HepG2 (cell line): ENCODE results near the gene MYO15A. TPM values are rescaled to one million over a fixed set of nuclear protein-coding genes. Genes with fewer than 3 reads are reported as not detected.
A peak's percentile ranks its signal among the peaks of the same experiment; 100 is the strongest.

Experiments
- ATAC-seq: fragments of 200-7000 bp; cut with Tn5 transposase; 3 replicates; pipeline ENCODE4 v1.9.1; 2020; ENCODE audit warnings: mild to moderate bottlenecking, moderate library complexity
- BruUV-seq: library from RNA; stranded (reverse); fragments of 400-500 nt; replicated peaks from 2 replicates; lab custom pipeline; 2021; lab: Mats Ljungman, UMichigan
- CTCF ChIA-PET: fragments of 300-600 bp; formaldehyde crosslinking; extraction: SDS; loops from one replicate; lab custom pipeline; 2021; ENCODE audit warnings: low total read pairs, inconsistent platforms, low intra/inter-chr PET ratio; lab: Yijun Ruan, JAX
- POLR2A ChIA-PET: fragments of 350-600 bp; sonication (Branson Sonifier 250); formaldehyde crosslinking; loops from one replicate; lab custom pipeline; 2020; ENCODE audit warnings: antibody characterized with exemption, inconsistent platforms; lab: Yijun Ruan, JAX
- DNase-seq: peaks from one replicate; pipeline ENCODE4 v3.0.0-alpha.2; 2015; ENCODE audit warnings: low spot score
- FAIRE-seq: peaks from 3 replicates; lab custom pipeline; 2011; peaks lifted over from hg19 to GRCh38; lab: Jason Lieb, UNC
- H2AFZ ChIP-seq: one replicate; pipeline ENCODE4 v1.6.1; 2011; ENCODE audit warnings: low read length, inconsistent platforms
- H3K27ac ChIP-seq: fragments of 300-600 bp; 3 replicates; pipeline ENCODE4 v1.8.0; 2011; ENCODE audit warnings: mixed run types, mild to moderate bottlenecking, mixed read lengths, low read length, inconsistent platforms; ENCODE audit not compliant: insufficient read depth; ENCODE audit errors: extremely low read length
- H3K27me3 ChIP-seq, 2 experiments: fragments of 200-600 bp in 1 of 2; 2 replicates in 1 of 2; 3 replicates in 1 of 2; pipeline versions ENCODE4 v1.6.0 to v1.8.0; 2011; ENCODE audit warnings: low read length in 2 of 2, mild to moderate bottlenecking in 2 of 2, moderate library complexity in 2 of 2, inconsistent platforms in 1 of 2; ENCODE audit not compliant: insufficient read depth in 2 of 2, control insufficient read depth in 1 of 2
- H3K36me3 ChIP-seq, 2 experiments: fragments of 200-600 bp in 1 of 2; replicated peaks in 1 of 2; 2 replicates in 1 of 2; 3 replicates in 1 of 2; pipeline versions ENCODE4 v1.5.1 to v1.8.0; 2011; ENCODE audit warnings: low read length in 2 of 2, inconsistent platforms in 1 of 2; ENCODE audit not compliant: insufficient read depth in 2 of 2, control insufficient read depth in 1 of 2
- H3K4me1 ChIP-seq: 2 replicates; pipeline ENCODE4 v1.5.1; 2012; ENCODE audit warnings: low read length, inconsistent platforms; ENCODE audit not compliant: insufficient read depth
- H3K4me2 ChIP-seq: 2 replicates; pipeline ENCODE4 v1.6.0; 2011; ENCODE audit warnings: low read depth, low read length, inconsistent platforms
- H3K4me3 ChIP-seq, 3 experiments: fragments of 200-600 bp in 1 of 3; sonication (generic), shearing (Covaris generic) in 1 of 3; replicated peaks in 1 of 3; 2 replicates each; pipeline ENCODE4 v1.5.1; 2011 to 2016; ENCODE audit warnings: low read length in 3 of 3, inconsistent platforms in 2 of 3, low read depth in 2 of 3, mild to moderate bottlenecking in 2 of 3, control low read depth in 1 of 3, mixed read lengths in 1 of 3; ENCODE audit not compliant: insufficient read depth in 1 of 3
- H3K79me2 ChIP-seq: one replicate; pipeline ENCODE4 v1.6.1; 2011; ENCODE audit warnings: low read length, inconsistent platforms; ENCODE audit not compliant: insufficient read depth
- H3K9ac ChIP-seq: 2 replicates; pipeline ENCODE4 v1.6.0; 2011; ENCODE audit warnings: mild to moderate bottlenecking, low read depth, low read length, inconsistent platforms; ENCODE audit not compliant: insufficient read depth
- H3K9me3 ChIP-seq: 2 replicates; pipeline ENCODE4 v1.5.1; 2012; ENCODE audit warnings: mild to moderate bottlenecking, low read length
- H4K20me1 ChIP-seq: 2 replicates; pipeline ENCODE4 v1.6.0; 2011; ENCODE audit warnings: inconsistent platforms, mild to moderate bottlenecking, low read length, moderate library complexity; ENCODE audit not compliant: insufficient read depth
- AGO2 ChIP-seq: fragments of 200-400 bp; formaldehyde crosslinking; optimal IDR thresholded peaks from 2 replicates; pipeline ENCODE3; 2017; ENCODE audit warnings: mild to moderate bottlenecking, low read depth, low read length, moderate library complexity
- CENPT ChIP-seq: sonication (generic); formaldehyde crosslinking; IDR thresholded peaks from 2 replicates; pipeline ENCODE4 v1.8.0; 2022; ENCODE audit warnings: low read depth, mild to moderate bottlenecking, moderate library complexity, missing genetic modification reagents
- RAD51 ChIP-seq: fragments of 450-650 bp; IDR thresholded peaks from 2 replicates; pipeline ENCODE4 v1.6.1; 2016; ENCODE audit warnings: borderline replicate concordance
- SNAPC5 ChIP-seq: sonication (generic); formaldehyde crosslinking; IDR thresholded peaks from 2 replicates; pipeline ENCODE4 v1.8.1; 2023; ENCODE audit warnings: mild to moderate bottlenecking, missing genetic modification reagents, borderline replicate concordance
- ZNF256 ChIP-seq: sonication (generic); formaldehyde crosslinking; conservative IDR thresholded peaks from 2 replicates; pipeline ENCODE4 v1.4.0; 2020; ENCODE audit warnings: missing genetic modification reagents
- ZNF512B ChIP-seq: sonication (generic); formaldehyde crosslinking; IDR thresholded peaks from 2 replicates; pipeline ENCODE4 v1.5.1; 2020; ENCODE audit warnings: missing genetic modification reagents, mild to moderate bottlenecking, borderline replicate concordance
- ZNF720 ChIP-seq: sonication (generic); formaldehyde crosslinking; IDR thresholded peaks from 2 replicates; pipeline ENCODE4 v1.4.0; 2020; ENCODE audit warnings: missing genetic modification reagents
- WGBS: methylation state at CpG from one replicate; pipeline ENCODE4 v1.1.6; 2017; ENCODE audit warnings: low lambda C conversion rate; 5-methylcytosine and 5-hydroxymethylcytosine counted together
- in situ Hi-C: cut with HindIII; loops from 2 replicates; pipeline ENCODE4 v1.10.0; 2017; ENCODE audit warnings: low pct_unique_long_range_greater_than_20kb; ENCODE audit not compliant: extremely low pct_ligation_motif_present
- intact Hi-C: fragments of 100-400 bp; cut with micrococcal nuclease; formaldehyde crosslinking; loops from one replicate; pipeline ENCODE4 v1.10.0; 2022; ENCODE audit not compliant: unreplicated experiment
- polyA plus RNA-seq, 8 experiments: library from polyadenylated mRNA; depleted of rRNA in 3 of 8; stranded (reverse) in 7 of 8; unstranded in 1 of 8; fragments of >200 nt; fragmentation: Illumina TruSeq in 4 of 8; extraction: Trizol in 4 of 8; gene quantifications; 2 replicates each; pipeline versions ENCODE4 v1.2.1 to v1.2.3, GENCODE V29; 2011 to 2016; ENCODE audit warnings: low read depth in 4 of 8, missing spikeins in 1 of 8, mixed read lengths in 1 of 8; ENCODE audit not compliant: insufficient read depth in 1 of 8
- total RNA-seq, 5 experiments: library from RNA; depleted of rRNA; stranded (reverse); fragments of >200 nt; fragmentation: Illumina TruSeq; extraction: Trizol; gene quantifications; 2 replicates each; pipeline ENCODE4 v1.2.3, GENCODE V29; 2016; ENCODE audit warnings: low read depth in 1 of 5

Gene MYO15A
- total and polyA plus RNA-seq, 2 of the 13 experiments (the other 11 are each of a cell fraction or from before 2014, with no cell fraction given) = 0.07 to 0.20 TPM

- TF ChIP-seq ZNF512B (no peak), CENPT (CRISPR knock-in tag) (no peak), ZNF720 (no peak), ZNF256 (CRISPR knock-in tag) (no peak), SNAPC5 (no peak)
- TF ChIP-seq, all 625 proteins: peak for 0
Measured at GRCh38 chr17:18105595-18105994, 3.0 kb upstream of the MYO15A start (continued).

GRCh38 chr17:18106211-18106610 is 2.3 kb upstream of the MYO15A start:
- intact Hi-C loops = no loop called here
- Histone ChIP-seq H3K36me3 (peaks cover 1 to 16% of the 10 kb centered on the region in 2 experiments; a peak in 2 of 5 replicates), H3K4me1 (peaks cover 6% of the 10 kb centered on the region; the same call in 1 of the 2 replicates), H3K27ac (no peak overlapping the region), H4K20me1 (no peaks in the 10 kb centered on the region), H3K4me3 (no peak overlapping the region), H3K27me3 (no peaks in the 10 kb centered on the region), H3K79me2 (no peaks in the 10 kb centered on the region), H2AFZ (no peak overlapping the region)
- POLR2A ChIA-PET = no interaction called here
- in situ Hi-C loops = loop anchor here (25.0 kb wide), 1 partner anchor 94 kb away; no protein-coding TSS in a partner anchor
- WGBS = 97% methylated on average over 9 of the region's 9 CpGs
- ATAC-seq (no peak), DNase-seq (no peak), FAIRE-seq (no peak)
- peak; percentile 33 for TF ChIP-seq AGO2
- TF ChIP-seq RAD51 = no peak
- TF ChIP-seq, all 625 proteins: peak for 1
- CTCF ChIA-PET = no interaction called here
- Histone ChIP-seq H3K9ac (no peak overlapping the region), H3K9me3 (no peaks in the 10 kb centered on the region), H3K4me2 (no peak overlapping the region)
- BruUV-seq = no TSS peak
